Panc1 (cell line): ENCODE measurements around the gene NLRP14.

ENCODE experiments used
- CTCF ChIP-seq: fragments of 450-650 bp; IDR thresholded peaks from 2 replicates; pipeline ENCODE4 v1.5.1; 2017; ENCODE audit warnings: mild to moderate bottlenecking
- TCF7L2 ChIP-seq: IDR thresholded peaks from 2 replicates; pipeline ENCODE4 v1.6.1; 2011; ENCODE audit warnings: mild to moderate bottlenecking, low read depth, low read length, inconsistent platforms

- TF ChIP-seq CTCF (no peak), TCF7L2 (no peak)
Measured at GRCh38 chr11:7077101-7077500, 56.8 kb downstream of the NLRP14 start.
